ENCODE data around the gene CHRND.
A peak's percentile ranks its signal among the peaks of the same experiment; 100 is the strongest.

CHRND gene

DNA sequence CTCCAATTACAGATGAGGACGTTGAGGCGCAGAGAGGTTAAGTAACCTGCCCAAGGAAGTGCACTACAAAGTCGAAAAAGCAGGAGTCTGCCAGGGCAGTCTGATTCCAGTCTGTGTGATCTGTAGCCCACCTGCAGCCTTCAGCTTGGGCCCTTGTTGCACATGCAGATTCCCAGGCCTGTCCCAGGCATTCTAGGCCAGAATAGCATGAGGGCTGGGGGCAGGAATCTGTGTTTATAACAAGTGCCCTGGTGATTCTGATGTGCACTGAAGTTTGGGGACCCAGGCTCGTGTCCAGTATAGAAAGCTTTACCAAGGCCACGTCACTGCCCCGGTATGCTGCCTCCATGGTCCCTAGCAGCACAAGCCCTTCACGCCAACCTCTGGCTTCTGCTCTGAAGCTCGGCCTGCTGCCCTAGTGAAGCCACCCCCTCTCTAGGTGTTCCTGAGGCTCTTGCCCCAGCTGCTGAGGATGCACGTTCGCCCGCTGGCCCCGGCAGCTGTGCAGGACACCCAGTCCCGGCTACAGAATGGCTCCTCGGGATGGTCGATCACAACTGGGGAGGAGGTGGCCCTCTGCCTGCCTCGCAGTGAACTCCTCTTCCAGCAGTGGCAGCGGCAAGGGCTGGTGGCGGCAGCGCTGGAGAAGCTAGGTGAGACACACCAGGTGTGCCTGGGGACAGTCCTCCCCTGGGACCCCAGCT, 18.1 kb downstream of the CHRND start:
- no peak overlapping the region for H3K27ac ChIP-seq
- no peak for TF ChIP-seq CTCF (conservative IDR thresholded peaks at IDR 0.05)

DNA sequence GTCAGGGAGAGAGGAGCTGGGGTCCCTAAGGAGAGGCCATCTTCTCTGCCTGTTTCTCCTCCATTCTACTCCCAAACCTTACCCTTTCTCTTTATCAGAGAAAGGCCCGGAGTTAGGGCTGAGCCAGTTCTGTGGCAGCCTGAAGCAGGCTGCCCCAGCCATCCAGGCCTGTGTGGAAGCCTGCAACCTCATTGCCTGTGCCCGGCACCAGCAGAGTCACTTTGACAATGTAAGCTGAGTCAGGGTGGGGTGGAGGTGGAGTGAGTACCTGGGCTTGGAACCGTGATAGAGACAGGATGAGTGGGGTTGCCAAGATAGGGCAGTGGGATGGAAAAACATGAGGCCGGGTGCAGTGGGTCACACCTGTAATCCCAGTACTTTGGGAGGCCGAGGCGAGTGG, 18.7 kb downstream of the CHRND start:
- TF ChIP-seq CTCF (conservative IDR thresholded peaks at IDR 0.05): no peak
- no peak overlapping the region for H3K27ac ChIP-seq

- no peak overlapping the region for H3K27ac ChIP-seq
- TF ChIP-seq CTCF (conservative IDR thresholded peaks at IDR 0.05): no peak
Measured at GRCh38 chr2:232545511-232546375, 19.8 kb downstream of the CHRND start.

- TF ChIP-seq CTCF (conservative IDR thresholded peaks at IDR 0.05): no peak
- no peak overlapping the region for H3K27ac ChIP-seq
Measured at GRCh38 chr2:232547991-232548390, 22.0 kb downstream of the CHRND start.

DNA sequence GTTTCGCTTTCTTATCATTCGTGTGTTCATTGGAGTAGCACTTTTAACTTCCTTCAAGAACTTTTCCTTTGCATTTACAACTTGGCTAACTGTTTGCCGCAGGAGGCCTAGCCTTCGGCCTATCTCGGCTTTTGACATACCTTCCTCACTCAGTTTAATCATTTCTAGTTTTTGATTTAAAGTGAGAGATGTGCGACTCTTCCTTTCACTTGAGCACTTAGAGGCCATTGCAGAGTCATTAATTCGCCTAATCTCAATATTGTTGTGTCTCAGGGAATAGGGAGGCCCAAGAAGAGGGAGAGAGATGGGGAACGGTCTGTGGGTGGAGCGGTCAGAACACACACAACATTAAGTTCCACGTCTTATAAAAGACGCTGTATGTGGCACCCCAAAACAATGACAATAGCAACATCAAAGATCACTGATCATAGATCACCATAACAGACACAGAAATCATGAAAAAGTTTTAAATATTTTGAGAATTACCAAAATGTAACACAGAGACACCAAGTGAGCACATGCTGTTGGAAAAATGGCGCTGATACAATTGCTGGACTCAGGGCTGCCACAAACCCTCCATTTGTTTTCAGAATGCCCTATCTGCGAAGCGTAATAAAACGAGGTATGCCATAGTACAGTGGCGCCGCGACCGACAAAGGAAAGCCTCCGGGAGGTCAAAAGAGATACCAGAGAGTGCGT, 23.8 kb downstream of the CHRND start:
- H3K27ac ChIP-seq: peak overlapping the region; percentile 95
- no peak for TF ChIP-seq CTCF (conservative IDR thresholded peaks at IDR 0.05)

DNA sequence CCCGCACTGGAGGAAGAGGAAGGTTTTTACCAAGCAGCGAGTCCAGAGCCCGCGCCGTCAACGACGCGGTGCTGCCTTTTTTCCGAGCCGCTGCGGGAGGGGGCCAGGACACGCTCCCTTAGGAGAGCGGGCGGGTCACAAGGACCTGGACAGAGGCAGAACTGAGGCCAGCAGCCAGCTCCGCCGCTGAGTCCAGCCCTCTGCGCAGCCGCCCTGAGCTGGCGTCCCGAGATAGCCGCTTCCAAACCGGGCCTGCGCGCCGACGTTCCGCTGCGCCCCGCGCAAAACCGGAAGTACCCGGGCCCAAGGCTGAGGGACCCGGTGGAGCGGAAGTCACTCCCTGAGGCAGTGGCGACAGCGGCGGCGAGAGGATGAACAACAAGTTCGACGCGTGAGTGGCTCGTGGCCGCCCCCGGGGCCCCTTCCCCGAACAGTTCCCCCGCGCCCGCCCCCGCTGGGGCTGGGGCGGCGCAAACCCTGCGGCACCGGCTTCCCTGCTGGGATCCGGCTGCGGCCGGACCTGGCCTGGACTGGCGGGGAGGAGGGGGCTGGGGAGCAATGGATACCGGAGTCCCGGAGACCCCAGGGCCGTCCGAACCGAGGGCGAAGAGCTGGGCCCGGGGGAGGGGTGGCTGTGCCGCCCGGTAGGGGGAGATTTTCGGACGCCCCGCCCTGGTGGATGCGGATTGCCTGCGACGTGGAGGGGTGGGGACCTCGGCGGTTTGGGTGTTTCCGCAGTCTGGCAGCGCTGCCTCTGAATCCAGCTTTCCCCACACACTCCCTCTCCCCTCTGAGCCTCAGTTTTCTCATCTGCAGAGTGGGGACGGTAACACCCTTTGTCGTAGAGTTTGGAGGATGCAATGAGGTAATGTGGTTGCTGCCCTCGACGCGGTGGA, 24.6 kb downstream of the CHRND start, which contains the start of the genes EIF4E2 and TIGD1:
Gene EIF4E2 (plus strand): TSS at position 336 of the 896 bp plus-strand sequence. CDS start 36 bp downstream, at position 372.
Gene TIGD1 (minus strand): TSS at position 204 of the 896 bp plus-strand sequence. CDS start 675 bp downstream, outside the sequence.
- peak within 1 kb of the TSS; percentile 95 for H3K27ac ChIP-seq
- TF ChIP-seq CTCF (conservative IDR thresholded peaks at IDR 0.05): peak; percentile 23; the same call in 1 of the 2 replicates
